ENCODE data around the gene CHD1L.

DNA sequence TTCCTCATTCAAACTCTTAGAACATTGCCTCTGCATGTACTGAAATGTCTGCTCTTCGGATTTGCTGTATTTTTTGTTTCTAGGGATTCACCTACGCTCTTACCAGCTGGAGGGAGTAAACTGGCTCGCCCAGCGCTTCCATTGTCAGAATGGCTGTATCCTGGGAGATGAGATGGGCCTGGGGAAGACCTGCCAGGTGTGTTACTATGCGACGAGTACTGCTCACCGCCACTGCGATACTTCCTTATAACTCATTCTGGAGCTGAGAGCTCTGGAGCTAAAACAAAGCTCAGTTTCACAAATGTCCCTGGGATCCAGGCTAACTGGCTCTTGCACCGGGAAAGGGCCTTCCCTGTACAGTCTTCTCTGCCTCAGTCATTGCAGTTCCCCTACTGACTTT, 10.1 kb downstream of the CHD1L start:
- TF ChIP-seq EZH2 (IDR thresholded peaks at IDR 0.05; ENCODE audit: low read depth, unreplicated experiment) (no peak), POLR2AphosphoS5 (IDR thresholded peaks at IDR 0.05; ENCODE audit: low read depth) (no peak), EZH2phosphoT487 (IDR thresholded peaks at IDR 0.05; ENCODE audit: unreplicated experiment) (no peak)
- TF ChIP-seq, protein P1, sequence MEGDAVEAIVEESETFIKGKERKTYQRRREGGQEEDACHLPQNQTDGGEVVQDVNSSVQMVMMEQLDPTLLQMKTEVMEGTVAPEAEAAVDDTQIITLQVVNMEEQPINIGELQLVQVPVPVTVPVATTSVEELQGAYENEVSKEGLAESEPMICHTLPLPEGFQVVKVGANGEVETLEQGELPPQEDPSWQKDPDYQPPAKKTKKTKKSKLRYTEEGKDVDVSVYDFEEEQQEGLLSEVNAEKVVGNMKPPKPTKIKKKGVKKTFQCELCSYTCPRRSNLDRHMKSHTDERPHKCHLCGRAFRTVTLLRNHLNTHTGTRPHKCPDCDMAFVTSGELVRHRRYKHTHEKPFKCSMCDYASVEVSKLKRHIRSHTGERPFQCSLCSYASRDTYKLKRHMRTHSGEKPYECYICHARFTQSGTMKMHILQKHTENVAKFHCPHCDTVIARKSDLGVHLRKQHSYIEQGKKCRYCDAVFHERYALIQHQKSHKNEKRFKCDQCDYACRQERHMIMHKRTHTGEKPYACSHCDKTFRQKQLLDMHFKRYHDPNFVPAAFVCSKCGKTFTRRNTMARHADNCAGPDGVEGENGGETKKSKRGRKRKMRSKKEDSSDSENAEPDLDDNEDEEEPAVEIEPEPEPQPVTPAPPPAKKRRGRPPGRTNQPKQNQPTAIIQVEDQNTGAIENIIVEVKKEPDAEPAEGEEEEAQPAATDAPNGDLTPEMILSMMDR (conservative IDR thresholded peaks at IDR 0.05; ENCODE audit: low read depth in 2 of 2), result no peak
- TF ChIP-seq, protein P2, sequence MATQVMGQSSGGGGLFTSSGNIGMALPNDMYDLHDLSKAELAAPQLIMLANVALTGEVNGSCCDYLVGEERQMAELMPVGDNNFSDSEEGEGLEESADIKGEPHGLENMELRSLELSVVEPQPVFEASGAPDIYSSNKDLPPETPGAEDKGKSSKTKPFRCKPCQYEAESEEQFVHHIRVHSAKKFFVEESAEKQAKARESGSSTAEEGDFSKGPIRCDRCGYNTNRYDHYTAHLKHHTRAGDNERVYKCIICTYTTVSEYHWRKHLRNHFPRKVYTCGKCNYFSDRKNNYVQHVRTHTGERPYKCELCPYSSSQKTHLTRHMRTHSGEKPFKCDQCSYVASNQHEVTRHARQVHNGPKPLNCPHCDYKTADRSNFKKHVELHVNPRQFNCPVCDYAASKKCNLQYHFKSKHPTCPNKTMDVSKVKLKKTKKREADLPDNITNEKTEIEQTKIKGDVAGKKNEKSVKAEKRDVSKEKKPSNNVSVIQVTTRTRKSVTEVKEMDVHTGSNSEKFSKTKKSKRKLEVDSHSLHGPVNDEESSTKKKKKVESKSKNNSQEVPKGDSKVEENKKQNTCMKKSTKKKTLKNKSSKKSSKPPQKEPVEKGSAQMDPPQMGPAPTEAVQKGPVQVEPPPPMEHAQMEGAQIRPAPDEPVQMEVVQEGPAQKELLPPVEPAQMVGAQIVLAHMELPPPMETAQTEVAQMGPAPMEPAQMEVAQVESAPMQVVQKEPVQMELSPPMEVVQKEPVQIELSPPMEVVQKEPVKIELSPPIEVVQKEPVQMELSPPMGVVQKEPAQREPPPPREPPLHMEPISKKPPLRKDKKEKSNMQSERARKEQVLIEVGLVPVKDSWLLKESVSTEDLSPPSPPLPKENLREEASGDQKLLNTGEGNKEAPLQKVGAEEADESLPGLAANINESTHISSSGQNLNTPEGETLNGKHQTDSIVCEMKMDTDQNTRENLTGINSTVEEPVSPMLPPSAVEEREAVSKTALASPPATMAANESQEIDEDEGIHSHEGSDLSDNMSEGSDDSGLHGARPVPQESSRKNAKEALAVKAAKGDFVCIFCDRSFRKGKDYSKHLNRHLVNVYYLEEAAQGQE (IDR thresholded peaks at IDR 0.05; ENCODE audit: unreplicated experiment), result no peak

All from GM23338 (cell line).